ENCODE data around the gene RNASEH2A.
A peak's percentile ranks its signal among the peaks of the same experiment; 100 is the strongest.

Gene RNASEH2A

DNA sequence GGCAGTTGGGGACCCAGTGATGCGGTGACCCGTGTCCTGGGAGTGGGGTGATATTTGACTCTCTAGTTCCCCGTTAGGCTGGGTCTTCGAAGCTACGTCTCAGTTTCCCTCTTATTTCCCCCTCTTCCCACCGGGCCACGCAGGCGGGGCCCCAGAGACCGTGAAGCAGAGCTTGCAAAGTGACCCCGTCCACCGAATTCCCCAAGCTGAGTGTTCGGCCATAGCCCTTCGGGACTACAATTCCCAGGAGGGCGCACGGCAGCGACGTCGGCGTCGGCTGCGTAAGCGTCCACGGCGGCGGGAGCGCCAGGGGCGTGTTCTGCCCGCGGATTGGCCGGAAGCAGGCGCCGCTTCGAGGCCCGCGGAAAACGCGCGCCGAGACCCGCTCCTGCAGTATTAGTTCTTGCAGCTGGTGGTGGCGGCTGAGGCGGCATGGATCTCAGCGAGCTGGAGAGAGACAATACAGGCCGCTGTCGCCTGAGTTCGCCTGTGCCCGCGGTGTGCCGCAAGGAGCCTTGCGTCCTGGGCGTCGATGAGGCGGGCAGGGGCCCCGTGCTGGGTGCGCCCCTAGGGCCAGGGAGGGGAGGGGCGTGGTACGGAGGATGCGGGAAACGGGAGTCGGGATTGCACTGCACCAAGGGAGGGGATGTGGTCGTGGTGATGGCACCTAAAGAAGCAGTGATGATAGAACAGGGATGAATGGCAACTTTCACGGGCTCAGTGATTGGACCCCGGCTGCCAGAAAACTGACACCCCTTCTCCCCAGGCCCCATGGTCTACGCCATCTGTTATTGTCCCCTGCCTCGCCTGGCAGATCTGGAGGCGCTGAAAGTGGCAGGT lies at the start of gene RNASEH2A:
Gene RNASEH2A (plus strand): TSS at position 343 of the 840 bp plus-strand sequence. CDS start 90 bp downstream, at position 433.
- DNase-seq (ENCODE audit: low read depth, low spot score) = no peak

DNA sequence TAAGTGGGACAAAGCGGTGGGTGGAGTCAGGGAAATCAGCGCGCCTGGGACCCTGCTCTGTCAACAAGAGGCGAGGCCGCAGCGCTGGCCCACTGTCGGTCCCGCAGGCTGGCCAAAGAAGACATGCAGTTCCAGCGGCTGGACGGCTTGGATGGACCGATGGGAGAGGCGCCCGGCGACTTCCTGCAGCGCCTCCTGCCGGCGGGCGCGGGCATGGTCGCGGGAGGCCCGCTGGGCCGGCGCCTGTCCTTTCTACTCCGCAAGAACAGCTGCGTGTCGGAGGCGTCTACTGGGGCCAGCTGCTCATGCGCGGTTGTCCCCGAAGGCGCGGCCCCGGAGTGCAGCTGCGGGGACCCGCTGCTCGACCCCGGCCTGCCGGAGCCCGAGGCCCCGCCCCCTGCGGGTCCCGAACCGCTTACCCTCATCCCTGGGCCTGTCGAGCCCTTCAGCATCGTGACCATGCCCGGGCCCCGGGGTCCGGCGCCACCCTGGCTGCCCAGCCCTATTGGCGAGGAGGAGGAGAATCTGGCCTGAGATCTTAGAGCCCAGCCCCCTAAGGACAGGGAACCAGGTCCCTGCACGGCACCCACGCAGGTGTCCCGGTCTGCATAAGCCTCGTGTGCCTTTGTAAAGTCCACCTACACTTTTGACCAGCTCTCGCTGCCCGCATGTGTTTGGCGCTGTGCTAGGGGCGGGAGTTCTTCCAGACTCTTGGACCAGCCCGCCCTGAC lies 48.7 kb upstream of the RNASEH2A start:
- DNase-seq (ENCODE audit: low read depth, low spot score) = no peak

DNA sequence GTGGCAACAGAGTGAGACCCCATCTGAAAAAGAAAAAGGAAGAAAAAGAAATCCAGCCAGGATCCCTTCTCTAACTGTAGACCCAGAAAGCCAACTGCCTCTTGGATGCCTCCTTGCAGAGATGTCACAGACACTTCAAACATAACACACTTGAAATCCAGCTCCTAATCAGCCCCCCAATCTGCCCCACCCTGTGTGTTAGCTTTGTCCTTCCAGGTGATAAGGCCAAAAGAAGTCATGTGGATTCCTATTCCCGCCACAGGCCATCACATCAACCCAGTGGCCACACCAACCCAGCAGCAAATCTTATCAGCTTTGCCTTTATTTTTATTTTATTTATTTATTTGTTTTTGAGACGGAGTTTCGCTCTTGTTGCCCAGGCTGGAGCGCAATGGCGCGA lies 46.7 kb upstream of the RNASEH2A start:
- no peak for DNase-seq (ENCODE audit: low read depth, low spot score)

DNA sequence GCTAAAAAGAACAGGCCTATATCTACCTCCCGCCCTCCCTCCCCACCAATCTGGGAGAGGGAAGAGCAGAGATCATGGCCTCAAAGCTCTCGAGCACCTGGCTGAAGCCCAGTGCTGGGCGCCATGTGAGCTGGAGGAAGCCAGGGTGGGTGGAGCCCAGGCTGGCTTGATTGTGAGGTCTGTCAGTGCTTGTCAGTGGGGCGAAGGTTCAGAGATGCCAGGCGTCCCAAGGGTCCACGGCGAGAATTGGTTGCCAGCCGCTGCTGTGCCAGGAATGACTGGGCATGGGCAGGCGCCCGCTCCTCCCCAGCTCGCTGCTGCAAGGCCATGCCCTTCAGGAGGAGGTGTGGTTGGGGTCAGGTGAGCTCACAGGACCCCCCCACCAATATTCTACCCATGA lies 43.3 kb upstream of the RNASEH2A start:
- no peak for DNase-seq (ENCODE audit: low read depth, low spot score)

DNA sequence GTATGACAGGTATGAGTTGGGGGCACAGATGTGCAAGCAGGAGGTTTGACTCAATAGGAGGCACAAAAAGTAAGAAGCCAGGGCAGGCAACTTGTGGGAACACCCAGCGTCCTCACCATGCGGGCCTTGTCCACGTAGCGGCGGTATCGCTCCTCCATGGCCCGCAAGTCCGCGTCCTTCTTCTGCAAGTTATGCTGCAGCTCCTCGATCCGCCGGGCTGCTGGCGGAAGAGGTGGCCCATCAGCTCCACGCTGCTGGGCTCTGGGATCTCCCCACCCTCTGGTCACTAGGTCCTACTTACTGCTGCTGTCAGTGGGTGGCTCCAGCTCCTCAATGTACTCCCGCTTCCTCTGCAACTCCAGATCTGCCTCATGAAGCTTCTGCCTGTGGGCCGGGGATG lies 41.7 kb upstream of the RNASEH2A start:
- DNase-seq (ENCODE audit: low read depth, low spot score) = no peak

DNA sequence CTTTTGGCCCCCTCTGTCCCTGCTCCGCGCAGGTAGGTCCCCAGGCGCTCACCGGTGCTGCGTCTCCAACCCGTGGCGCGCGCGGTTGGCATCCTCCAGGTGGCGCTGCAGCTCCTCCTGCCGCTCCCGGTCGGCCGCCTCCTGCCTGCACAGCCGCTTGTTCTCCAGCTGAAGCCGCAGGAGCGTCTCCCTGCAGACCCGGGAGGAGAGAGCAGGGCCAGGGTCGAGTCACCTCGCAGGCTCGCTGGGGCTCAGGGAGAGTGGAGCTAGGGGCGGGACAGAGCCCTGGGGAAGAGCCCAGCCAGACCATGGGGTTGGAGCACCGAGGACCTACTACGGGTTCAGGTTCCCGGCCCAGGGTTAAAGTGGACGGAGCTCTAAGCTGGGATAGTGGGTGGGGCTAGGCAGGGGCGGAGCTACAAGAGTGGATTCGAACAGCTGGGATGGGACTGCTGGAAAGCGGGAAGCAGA lies 40.3 kb upstream of the RNASEH2A start:
- DNase-seq (ENCODE audit: low read depth, low spot score) = no peak

DNA sequence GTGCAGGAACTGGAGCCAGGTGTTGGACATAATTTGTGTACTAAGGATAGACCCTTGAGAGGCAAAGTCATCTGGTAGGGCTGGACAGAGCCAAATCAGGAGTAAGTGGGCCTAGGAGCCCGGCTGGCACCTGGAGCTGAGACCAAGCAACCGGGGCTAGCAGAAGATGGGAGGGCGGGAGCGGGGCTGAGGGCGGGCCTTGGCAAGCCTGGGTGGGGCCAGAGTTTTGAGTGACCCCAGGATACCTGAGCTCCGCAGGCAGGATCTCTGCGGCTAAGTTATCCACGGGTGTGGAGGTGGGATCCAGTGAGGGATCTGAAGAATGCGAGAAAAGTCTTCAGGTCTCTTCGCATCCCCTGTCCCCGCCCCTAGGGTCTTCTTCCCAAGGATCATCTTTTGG lies 39.2 kb upstream of the RNASEH2A start:
- DNase-seq (ENCODE audit: low read depth, low spot score) = no peak

DNA sequence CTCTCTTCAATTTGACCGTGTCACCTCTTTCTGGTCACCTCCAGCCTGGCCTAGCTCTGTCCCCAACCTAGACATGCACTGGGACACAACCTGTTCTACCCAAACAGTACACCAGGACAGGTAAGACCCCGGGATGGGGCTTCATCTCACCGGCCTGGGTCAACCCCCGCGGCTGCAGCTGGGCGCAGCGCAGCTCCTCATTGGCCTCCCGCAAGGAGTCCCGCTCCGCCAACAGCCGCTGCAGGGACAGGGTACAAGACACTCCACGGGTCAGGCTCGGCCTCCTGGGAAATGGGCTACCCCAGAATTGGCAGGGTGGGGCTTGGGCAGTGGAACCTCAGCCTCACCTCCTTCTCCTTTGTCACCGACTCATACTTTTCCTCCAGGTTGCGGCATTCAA lies 38.7 kb upstream of the RNASEH2A start:
- DNase-seq (ENCODE audit: low read depth, low spot score) = no peak

DNA sequence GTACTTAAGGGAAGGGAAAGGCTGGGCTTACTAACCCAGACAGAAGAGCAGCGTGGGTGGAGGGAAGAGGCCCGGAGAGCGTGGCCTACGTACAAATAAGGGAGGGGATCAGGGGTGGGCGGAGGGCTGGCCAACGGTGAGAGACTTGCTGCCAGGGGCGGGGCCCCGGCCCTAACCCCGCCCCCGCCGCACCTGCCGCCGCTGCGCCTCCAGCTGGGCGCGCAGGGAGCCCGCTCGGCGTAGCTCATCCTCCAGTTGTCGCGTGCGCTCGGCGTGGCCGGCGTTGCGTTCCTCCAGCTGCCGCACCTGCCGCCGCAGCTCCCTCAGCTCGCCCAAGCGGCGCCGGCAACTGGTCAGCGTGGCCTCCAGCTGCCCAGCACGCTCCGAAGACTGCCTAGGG lies 36.7 kb upstream of the RNASEH2A start:
- DNase-seq (ENCODE audit: low read depth, low spot score) = no peak

DNA sequence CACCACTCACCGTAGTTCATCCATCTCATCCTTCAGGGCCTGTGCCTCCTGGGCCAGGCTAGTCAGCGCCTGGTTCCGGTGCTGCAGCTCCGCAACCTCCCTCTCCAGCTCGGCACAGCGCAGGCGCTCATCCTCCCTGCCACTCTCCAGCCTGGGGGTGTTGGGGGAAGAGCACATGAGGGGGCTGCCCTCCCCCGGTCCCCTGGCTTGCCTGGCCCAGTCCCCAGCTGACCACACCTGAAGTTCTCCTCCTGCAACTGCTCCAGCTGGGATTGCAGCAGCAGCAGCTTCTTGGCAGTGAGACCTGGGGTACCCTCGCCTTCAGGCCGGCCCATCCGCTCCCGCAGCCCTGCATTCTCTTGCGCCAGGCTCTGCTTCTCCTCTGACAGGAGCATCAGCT lies 35.5 kb upstream of the RNASEH2A start:
- no peak for DNase-seq (ENCODE audit: low read depth, low spot score)

DNA sequence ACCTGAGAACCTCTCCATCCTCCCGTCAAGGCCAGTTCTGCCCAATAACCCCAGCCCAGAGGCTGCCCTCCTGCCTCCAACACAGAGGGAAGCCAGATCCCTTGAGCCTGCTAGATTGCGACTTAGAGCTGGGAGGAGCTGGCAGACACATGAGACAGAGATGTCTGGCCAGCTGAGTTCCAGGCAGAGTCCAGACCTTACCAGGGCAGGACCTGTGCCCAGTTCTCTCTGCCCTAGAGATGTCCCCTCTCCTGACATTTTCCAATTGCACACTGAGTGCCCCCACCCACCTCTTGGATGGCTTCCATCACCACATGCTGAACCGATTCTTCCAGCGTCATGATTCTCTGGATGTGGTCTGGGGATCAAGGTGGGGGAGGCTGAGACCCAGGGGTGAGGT lies 34.1 kb upstream of the RNASEH2A start:
- DNase-seq (ENCODE audit: low read depth, low spot score) = no peak

DNA sequence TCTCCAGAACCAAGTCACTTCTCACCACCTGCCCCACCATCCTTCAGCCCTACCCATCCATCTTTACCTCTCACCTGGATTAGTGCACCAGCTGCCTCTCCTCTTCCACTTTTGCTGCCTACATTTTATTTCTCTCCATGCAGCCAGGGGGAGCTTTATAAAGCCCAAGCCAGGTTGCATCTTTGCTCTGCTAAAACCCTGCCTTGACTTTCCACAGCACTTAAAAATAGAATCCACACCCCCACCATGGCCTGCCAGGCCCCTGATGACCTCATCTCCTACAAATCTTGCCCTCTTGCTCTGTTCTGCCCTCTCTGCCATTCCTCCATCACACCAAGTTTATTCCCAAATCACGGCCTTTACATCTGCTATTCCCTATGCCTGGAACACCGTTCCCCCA lies 32.8 kb upstream of the RNASEH2A start:
- DNase-seq (ENCODE audit: low read depth, low spot score) = no peak

DNA sequence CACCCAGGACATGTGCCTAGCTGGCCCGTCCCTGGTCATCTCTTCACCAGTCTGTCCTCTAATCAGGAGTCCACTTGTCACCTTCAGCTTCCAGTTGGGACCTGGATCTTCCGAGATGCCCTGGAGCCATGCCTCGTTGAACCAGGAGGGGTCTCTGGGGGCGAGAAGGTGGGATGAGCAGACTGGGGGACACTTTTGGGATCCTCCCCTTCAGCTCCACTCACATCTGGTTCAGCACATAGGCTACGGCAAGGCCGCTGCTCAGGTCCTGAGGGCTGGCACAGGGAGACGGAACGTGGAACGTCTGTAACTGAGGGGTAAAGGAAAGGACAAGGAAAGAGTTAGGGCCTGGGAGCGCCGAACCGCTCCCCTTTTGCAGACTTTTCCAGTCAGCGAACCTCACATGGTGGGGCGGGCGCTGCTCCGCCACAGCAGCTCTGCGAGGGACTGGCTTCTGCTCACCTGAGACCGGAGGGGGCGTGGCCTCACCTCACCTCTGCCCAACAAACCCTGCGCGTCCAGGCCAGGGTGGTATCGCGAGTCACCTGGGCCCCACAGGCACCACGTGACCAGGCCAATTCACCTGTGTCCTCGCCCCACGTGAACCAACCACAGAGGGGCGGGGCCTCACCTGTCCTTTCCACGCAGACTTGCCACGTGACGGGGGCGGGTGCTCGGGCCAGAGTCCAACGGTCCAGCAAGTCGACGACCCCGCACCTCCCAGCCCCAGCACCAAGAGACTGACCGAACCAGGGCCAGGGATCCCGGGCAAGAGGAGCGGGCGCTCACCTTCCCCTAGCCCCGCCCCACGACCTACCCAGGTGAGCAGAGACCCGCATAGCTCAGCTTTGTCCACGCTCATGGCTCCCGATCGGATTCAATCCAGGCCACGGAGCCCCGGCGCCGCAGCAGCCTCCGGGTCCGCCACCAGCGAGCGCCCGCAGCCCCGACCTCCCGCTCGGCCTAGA lies 31.5 kb upstream of the RNASEH2A start, which contains the start of gene HOOK2:
Gene HOOK2 (minus strand): TSS at position 965 of the 968 bp plus-strand sequence. CDS start 103 bp downstream, at position 862.
- DNase-seq (ENCODE audit: low read depth, low spot score) = no peak

DNA sequence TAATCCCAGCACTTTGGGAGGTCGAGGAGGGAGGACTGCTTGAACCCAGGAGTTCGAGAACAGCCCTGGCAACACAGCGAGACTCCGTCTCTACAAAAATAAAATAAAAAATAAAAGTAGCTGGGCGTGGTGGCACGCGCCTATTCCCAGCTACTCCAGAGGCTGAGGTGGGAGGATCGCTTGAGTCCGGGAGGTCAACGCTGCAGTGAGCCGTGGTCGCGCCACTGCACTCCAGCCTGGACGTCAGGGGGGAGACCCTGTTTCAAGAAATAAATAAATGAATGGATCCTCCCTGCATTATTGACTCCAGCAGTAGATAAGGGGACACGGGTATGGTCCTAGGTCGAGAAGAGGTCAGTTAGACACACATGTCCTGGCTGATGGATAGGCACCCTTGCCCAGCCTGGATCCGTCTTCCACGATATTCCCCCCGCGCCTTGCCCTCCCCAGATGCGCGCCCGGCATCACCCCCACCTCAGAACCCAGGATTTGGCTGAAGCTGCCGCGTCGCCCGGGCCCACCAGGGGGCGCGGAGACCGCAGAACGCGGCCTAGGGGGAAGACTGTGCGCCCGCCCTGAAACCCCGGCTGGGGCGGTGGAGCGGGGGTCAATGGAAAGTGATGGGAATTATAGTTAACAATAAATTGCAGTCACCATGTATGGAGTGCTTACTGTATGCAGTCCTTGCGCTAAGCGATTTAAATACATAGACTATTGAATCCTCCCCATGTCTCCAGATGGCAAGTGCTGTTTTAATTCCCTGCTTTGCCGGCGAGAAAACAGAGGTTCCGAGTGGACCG lies 29.0 kb upstream of the RNASEH2A start:
- no peak for DNase-seq (ENCODE audit: low read depth, low spot score)

DNA sequence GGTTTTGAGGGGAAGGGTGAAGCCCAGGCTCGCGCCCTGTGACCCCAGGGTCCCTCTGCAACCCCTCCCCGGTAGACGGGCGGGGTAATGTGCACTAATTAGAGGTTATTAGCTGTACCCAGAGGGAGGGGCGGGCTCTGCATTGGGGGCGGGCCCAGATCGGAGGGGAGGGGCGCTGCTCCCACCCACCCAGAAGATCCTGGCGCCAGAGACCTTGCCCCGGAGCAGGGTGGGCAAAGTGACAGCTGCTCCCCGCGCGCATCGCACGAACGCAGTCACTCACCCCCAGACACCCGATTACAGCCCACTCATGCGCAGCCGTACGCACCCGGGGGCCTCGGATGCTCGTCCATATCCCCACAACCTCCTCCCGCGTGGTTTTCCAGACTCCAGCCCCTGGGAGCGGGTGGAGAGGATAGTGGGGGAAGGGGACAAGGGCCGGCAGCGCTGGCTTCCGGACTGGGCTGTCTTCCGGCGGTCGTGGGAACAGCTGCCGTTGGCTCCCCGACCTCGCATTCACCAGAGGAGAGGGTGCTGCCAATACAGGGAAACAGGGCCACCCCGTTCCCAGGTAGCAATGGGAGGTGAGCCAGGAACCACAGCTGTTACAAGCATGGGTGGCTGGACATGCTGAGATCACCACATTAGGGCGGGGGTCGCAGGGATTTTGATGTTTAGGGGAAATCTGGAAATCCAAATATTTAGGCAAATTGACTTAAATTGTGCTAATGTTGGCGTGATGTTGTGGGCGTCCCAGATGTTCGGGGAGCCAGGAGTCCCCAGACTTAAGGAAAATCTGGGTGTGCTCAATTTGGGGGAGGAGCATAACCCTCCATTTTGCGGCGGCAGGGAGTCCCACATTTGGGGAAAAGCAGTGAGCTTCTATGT lies 28.1 kb upstream of the RNASEH2A start:
- DNase-seq (ENCODE audit: low read depth, low spot score) = no peak

DNA sequence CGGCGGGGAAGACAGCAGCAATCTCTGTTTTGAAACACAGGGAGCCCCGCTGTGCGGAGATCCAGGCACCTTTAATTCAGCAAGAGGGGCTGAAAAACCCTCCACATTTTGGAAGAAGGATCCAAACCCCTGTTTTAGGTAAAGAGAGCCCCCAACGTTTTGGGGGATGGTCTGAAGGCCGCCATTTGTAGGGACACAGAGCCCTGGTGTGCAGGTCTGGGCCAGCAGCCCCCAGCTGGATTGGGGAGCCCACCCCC lies 27.6 kb upstream of the RNASEH2A start:
- no peak for DNase-seq (ENCODE audit: low read depth, low spot score)

DNA sequence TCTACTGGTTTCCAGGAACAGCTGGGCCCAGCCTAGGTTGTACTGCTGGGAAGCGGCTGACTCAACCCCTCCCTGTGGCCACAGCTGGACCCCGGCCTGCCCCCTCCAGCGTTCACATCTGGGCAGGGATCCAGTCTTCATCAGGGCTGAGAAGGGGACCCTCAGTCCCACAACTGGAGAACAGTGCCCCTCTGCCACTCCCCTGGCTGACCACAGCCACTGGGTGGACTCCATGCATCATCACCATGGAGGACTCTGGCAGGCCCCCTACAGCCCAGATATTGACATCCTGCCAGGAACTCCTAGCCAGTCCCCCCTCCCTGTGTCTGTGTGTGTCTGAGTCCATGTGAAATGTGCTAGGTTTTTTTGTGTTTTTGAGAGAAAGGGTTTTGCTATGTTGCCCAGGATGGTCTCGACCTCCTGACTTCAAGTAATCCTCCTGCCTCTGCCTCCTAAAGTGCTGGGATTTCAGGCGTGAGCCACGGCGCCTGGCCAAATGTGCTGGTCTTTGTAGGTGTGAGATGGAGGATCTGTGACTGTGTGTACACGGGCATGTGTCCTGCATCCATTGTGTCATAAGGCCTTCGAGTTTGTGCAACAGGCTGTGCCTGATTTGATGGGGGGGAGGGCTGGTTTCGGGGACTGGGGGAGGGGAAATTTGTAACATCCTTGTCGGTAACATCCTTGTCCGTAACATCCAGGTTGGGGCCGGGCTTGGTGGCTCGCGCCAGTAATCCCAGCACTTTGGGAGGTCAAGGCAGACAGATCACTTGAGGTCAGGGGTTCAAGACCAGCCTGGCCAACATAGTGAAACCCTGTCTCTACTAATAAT lies 27.0 kb upstream of the RNASEH2A start:
- peak; percentile 90 for DNase-seq (ENCODE audit: low read depth, low spot score)

DNA sequence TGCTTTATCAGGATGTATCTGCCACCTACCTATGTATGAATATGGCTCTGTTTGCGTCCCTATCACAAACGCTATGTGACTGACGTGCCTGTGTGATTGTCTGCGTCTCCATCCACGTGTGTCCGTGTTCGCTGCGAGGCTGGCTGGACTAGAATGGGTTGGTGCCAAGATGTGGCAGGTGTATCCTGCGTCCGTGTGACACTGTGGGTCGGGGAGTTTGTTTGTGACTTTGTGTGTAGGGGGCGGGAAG lies 24.3 kb upstream of the RNASEH2A start:
- DNase-seq (ENCODE audit: low read depth, low spot score) = no peak
